Measurements from ENCODE around the gene PLA2G4F. TPM values are rescaled to one million over a fixed set of nuclear protein-coding genes. Genes with fewer than 3 reads are reported as not detected.

PLA2G4F gene
- total RNA-seq, 1 donor from 2014 or later, result not detected

DNA sequence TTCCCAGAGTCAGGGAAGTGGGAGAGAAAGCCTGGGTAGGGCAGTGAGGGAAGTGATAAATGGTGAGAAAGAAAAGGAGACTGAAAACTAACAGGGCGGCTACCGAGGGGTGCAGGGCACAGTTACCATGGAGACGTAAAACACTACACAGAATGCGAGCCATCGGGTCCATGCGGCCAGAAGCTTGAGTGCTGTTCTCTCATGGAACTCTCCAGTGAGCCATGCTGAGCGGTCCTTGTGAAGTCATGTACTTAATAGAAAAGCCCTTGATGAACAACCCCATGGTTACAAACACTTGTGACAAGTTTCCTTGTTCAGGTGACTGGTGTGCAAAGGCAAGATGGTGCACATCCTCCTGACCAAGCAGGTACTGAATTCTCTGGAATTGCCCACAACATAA lies 3.7 kb upstream of the PLA2G4F start:
- Mint-ChIP-seq H3K4me1 (ENCODE audit: low read depth) (no peaks in the 10 kb centered on the region), H3K27ac (no peak overlapping the region), H3K4me3 (ENCODE audit: low read depth) (no peak overlapping the region), H3K27me3 (ENCODE audit: low read depth) (no peaks in the 10 kb centered on the region), H3K9me3 (no peaks in the 10 kb centered on the region), H3K36me3 (ENCODE audit: low read depth) (peaks cover 37% of the 10 kb centered on the region)
- no peak for DNase-seq (ENCODE audit: low spot score)
- intact Hi-C loops (cut with micrococcal nuclease), result no loop called here

DNA sequence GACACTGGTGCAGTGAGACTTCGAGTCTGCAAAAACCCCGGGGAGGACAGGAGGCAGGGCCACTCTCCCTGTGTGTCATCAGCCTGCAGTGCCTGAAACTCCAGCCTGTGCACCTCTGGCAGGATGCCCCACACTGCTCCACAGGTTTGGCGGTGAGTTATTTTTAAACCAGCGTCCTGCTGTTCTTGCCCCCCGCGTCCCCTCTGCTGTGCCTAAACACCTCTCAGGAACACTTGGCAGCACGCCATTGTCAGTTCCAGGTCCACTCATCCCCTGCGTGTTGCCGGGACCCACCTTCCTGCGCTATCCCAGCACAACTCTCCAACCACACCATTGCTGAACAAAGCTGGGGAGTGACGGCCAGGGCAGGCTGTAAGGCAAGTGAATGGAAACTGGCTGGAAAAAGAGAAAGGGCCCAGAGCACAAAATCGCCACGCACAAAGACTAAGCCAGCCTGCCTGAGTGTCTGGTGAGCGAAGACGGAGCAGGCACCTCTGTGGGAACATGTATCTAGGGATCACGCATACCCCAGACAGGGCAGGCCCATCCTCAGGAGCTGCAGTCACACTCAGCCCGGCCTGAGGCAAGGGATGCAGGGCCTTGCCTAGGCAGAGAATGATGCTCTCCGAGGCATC lies 3.1 kb upstream of the PLA2G4F start:
- Mint-ChIP-seq H3K27ac (no peak overlapping the region), H3K9me3 (no peaks in the 10 kb centered on the region), H3K27me3 (ENCODE audit: low read depth) (no peaks in the 10 kb centered on the region), H3K36me3 (ENCODE audit: low read depth) (peaks cover 30% of the 10 kb centered on the region), H3K4me3 (ENCODE audit: low read depth) (no peak overlapping the region), H3K4me1 (ENCODE audit: low read depth) (no peaks in the 10 kb centered on the region)
- no peak for DNase-seq (ENCODE audit: low spot score)
- intact Hi-C loops (cut with micrococcal nuclease), result no loop called here

DNA sequence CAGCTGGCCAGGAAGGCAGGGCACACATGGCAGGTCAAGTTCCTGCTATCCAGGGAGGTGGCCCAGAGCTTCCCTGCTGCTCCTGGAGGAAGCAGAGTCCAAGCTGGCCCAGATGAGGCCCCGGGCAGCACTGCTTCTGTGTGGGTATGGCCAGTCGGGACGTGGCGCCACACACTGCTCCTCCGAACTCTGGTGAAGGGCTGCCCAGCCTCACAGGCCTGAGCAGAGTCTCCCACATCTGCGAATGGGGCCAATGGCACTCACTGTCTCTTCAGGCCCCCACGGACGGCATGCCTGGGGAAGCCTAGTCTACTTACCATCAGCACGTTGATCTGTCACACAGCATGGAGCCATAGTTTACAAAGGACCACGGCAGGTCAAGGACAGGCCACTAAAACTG lies 2.5 kb upstream of the PLA2G4F start:
- DNase-seq (ENCODE audit: low spot score), result no peak
- Mint-ChIP-seq H3K9me3 (no peaks in the 10 kb centered on the region), H3K36me3 (ENCODE audit: low read depth) (peaks cover 27% of the 10 kb centered on the region), H3K27ac (no peak overlapping the region), H3K27me3 (ENCODE audit: low read depth) (no peaks in the 10 kb centered on the region), H3K4me1 (ENCODE audit: low read depth) (no peaks in the 10 kb centered on the region), H3K4me3 (ENCODE audit: low read depth) (no peak overlapping the region)
- intact Hi-C loops (cut with micrococcal nuclease), result no loop called here

DNA sequence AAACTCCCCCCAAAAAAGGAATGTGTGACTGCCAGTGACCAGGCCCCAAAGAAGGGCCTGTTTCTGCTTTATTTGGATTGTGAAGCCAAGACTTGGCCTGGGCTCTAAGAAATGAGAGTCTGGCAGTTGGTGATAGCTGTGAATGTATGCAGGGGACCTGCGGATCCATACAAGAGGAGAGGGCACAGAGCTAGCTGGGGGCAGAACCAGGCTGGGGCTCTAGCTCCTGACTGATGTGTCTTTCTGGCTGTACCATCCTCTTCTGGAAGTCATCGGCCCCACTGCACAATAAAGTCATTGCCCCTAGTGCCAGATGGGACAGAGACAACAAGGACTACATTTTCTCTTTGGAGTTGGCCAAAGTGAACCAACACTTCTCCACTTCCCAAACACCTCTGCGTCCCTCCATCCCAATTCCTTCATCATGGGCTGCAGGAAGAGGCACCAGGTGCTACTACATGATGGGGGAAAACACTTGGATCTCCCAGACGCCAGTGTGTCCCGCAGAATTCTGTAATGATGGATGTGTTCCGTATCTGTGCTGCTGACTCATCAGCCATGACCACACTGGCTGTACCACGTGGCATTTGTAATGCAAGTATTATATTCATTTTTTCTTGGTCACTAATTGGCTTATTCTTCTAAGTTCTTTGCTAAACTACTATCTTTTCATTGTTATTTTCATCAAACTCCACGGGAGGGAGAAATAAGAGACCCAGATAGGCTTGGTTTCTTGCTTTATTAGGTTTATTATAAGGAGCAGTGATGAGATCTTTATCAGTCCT lies 1.7 kb upstream of the PLA2G4F start:
- no peaks in the 10 kb centered on the region for H3K27me3 Mint-ChIP-seq (ENCODE audit: low read depth)
- H3K36me3 Mint-ChIP-seq (ENCODE audit: low read depth), result peaks cover 20% of the 10 kb centered on the region
- no peaks in the 10 kb centered on the region for H3K9me3 Mint-ChIP-seq
- no peak overlapping the region for H3K4me3 Mint-ChIP-seq (ENCODE audit: low read depth)
- H3K4me1 Mint-ChIP-seq (ENCODE audit: low read depth), result no peaks in the 10 kb centered on the region
- no peak overlapping the region for H3K27ac Mint-ChIP-seq
- DNase-seq (ENCODE audit: low spot score), result no peak
- intact Hi-C loops (cut with micrococcal nuclease), result no loop called here

DNA sequence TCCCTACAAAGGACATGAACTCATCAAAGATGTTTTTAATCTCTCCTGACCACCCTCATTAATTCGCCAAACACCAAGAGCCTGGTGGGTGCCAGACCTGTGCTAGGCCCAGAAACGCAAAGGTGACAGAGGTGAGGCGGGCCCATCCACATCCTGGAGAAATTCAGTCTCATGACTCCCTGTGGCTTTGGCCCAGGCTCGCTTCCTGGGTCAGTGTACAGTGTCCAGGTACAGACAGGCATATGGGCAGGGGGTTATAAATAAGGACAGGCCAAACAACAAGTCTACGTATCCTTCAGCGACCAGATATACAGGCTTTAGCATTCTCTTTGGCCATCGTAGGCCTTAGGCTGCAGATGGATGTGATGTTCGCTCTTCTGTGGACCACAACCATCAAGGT lies 945 bp upstream of the PLA2G4F start:
- intact Hi-C loops (cut with micrococcal nuclease), result no loop called here
- DNase-seq (ENCODE audit: low spot score), result no peak
- Mint-ChIP-seq H3K36me3 (ENCODE audit: low read depth) (peaks cover 13% of the 10 kb centered on the region), H3K9me3 (no peaks in the 10 kb centered on the region), H3K27ac (no peak overlapping the region), H3K4me1 (ENCODE audit: low read depth) (no peaks in the 10 kb centered on the region), H3K27me3 (ENCODE audit: low read depth) (no peaks in the 10 kb centered on the region), H3K4me3 (ENCODE audit: low read depth) (no peak overlapping the region)

DNA sequence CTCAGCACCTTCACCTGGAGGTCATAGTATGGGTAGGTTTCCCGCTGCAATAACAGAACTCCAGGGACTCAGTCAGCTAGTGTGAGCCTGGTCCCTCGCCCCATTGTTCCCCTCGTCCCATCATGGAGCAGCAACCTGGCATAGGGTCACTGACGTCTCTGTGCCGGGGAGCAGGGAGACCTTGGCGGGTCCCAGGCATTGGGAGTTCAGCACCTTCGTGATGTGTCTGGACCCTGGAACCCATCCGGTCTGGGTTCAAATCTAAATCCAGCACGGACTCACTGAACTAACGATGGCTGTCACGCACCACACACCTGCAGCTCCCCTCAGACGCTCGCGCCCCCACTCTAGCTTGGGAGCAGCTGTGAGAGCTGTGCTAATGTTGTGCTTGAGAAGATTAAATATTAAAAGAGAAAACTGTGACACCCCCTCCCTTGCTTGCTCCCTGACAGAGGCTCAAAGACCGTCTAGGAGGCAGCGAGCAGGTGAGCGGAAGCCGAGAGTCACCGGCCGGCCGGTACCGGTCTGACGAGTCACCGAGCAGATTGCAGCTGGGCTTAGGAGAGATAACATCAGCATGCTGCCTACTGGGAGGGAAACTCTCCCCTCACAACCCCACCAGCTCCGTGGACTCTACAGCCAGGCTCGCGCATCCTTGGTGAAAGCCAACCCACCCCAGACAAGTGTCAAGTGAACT lies 742 bp downstream of the PLA2G4F start:
- DNase-seq (ENCODE audit: low spot score), result no peak
- intact Hi-C loops (cut with micrococcal nuclease), result no loop called here
- no peak overlapping the region for H3K27ac Mint-ChIP-seq

DNA sequence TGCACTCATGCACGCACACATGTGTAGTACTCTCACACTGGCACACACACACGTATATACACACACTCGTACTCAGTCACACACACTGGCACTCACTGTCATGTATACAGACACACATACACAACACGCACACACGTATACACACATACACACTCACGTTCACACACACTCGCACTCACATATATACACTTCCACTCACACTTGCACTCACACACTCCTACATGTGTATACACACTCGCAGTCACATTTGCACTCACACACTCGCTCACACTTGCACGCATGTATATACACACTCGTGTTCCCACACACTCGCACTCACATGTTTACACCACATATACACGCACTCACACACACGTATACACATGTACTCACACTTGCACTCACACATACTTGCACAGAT lies 1.5 kb downstream of the PLA2G4F start:
- Mint-ChIP-seq H3K27me3 (ENCODE audit: low read depth) (no peaks in the 10 kb centered on the region), H3K9me3 (no peaks in the 10 kb centered on the region)
- intact Hi-C loops (cut with micrococcal nuclease), result no loop called here

More for the DNA sequence above, 742 bp downstream of the PLA2G4F start:
- Mint-ChIP-seq H3K27me3 (ENCODE audit: low read depth) (no peaks in the 10 kb centered on the region), H3K4me1 (ENCODE audit: low read depth) (no peaks in the 10 kb centered on the region), H3K36me3 (ENCODE audit: low read depth) (no peaks in the 10 kb centered on the region), H3K4me3 (ENCODE audit: low read depth) (no peak overlapping the region), H3K9me3 (no peaks in the 10 kb centered on the region)

DNA sequence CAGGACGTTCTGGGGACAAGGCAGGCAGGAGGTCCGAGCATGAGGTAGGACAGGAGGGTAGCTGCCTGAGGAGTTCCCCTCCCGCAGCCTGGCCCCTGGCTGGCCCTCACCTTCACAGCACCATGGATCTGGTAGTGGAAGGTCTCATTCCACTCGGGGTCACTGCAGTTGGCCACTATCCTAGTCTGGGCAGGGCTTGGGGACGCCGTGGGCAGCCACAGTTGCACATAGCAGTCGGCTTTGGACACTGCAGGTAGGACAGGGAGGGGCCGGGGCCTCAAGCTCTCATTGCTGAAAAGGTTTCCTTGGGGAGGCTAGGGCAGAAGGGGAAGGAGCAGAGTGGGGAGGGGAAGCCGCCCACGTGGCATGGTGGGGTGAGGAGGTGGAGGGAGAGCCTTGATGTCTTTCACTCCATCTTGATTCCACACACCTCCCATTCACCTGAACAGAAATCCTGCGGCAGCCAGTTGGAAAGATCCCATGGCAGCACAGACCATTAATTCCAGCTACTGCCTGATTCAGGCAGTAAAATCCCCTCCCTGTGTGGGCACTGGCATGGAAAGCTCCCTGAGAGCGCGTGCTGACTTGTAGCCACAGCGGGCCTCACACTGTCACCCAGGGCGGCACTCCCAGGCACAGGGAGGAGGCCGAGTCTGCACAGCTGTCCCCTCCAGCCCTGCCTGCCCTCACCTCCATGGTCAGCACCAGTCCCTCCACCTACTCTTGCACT lies 2.1 kb downstream of the PLA2G4F start:
- Mint-ChIP-seq H3K36me3 (ENCODE audit: low read depth) (no peaks in the 10 kb centered on the region), H3K4me3 (ENCODE audit: low read depth) (no peak overlapping the region), H3K27ac (no peak overlapping the region), H3K4me1 (ENCODE audit: low read depth) (no peaks in the 10 kb centered on the region), H3K27me3 (ENCODE audit: low read depth) (no peaks in the 10 kb centered on the region), H3K9me3 (no peaks in the 10 kb centered on the region)
- no peak for DNase-seq (ENCODE audit: low spot score)
- intact Hi-C loops (cut with micrococcal nuclease), result no loop called here

More for the DNA sequence above, 1.5 kb downstream of the PLA2G4F start:
- no peak for DNase-seq (ENCODE audit: low spot score)
- H3K4me3 Mint-ChIP-seq (ENCODE audit: low read depth), result no peak overlapping the region
- no peak overlapping the region for H3K27ac Mint-ChIP-seq
- H3K4me1 Mint-ChIP-seq (ENCODE audit: low read depth), result no peaks in the 10 kb centered on the region
- no peaks in the 10 kb centered on the region for H3K36me3 Mint-ChIP-seq (ENCODE audit: low read depth)

DNA sequence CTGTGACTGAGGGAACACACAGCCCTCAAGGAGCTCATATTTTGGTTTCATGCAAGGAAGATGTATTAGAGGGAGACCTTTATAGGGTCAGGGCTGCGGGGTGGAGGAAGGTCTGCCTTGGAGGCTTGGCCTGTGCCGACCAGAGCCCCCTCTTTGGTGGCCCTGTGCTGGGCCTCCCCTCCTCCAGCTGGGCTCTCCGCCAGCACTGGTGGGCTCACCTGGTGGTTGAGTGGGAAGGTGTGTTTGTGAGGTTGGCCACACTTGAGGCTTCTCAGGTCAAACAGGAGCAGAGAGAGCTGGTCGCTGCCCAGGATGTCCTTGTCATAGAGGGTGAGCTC lies 2.6 kb downstream of the PLA2G4F start:
- H3K4me1 Mint-ChIP-seq (ENCODE audit: low read depth), result no peaks in the 10 kb centered on the region
- no peaks in the 10 kb centered on the region for H3K36me3 Mint-ChIP-seq (ENCODE audit: low read depth)
- DNase-seq (ENCODE audit: low spot score), result no peak
- intact Hi-C loops (cut with micrococcal nuclease), result no loop called here
- no peaks in the 10 kb centered on the region for H3K9me3 Mint-ChIP-seq
- no peak overlapping the region for H3K27ac Mint-ChIP-seq
- no peaks in the 10 kb centered on the region for H3K27me3 Mint-ChIP-seq (ENCODE audit: low read depth)
- no peak overlapping the region for H3K4me3 Mint-ChIP-seq (ENCODE audit: low read depth)

DNA sequence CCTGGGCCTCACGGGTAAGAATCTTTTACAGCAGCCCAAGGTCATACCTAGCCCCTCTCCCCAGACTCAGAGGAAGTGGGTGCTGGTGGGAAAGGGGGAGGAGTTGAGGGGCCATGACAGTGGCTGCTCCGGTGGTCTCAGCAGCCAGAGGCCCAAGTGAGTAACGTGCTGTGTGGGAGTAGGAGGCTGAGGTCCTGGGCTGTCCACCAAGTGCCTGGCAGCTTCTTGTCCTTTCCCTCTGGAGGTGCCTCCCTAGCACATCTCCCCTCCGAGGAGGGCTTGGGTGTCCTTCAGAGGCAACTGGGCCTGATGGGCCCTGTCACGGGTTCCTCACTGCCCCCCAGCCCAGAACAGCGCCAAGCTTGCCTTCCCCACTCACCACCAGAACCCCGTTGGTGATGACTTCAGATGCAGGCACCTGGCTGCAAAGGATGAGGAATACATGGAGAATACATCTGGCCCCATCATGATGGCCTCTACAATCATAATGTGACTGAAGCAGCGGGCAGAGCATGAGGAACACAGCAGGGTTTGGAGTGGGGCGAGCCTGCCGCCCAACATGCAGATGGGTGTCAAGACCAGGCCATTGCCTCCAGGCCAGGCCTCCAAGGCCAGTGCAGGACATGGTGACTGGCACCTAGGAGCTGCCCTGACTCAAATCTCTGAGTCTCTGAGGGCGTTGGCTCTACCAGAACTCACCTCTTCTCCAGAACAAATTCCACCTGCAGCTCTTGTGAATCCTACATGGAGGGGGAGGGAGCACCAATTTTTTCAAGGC lies 3.3 kb downstream of the PLA2G4F start:
- no peak for DNase-seq (ENCODE audit: low spot score)

DNA sequence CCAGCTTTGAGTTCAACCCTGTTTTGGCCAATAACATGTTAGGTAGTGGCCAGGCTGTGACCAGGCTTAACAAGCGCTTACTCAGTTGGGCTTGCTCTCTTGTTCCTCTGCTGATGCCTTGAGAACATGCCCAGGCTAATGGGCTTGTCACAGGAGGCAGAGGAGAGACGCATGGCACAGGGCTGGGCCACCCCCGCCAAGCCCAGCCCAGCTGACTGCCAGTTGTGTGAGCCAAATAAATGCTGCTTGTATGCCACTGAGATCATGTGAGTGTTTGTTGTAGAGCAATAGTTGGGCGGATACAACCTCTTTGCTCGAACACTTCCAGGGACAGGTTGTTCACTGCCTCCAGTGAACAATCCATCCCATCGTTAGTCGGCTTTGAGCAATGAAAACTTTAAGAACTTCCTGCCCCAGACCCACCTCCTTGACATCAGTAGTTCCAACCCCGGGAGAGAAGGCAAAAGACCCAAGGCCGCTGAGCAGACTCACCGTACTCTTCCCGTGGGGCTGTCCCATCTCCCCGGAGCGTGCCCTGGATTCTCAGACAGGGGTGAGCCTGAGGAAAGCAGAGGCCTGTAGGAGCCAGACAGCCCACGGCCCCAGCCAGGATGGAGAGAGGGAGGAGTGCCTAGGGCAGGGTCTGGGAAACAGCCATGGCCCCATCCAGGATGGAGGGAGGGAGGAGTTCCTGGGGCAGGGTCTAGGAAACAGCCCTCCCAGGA lies 4.1 kb downstream of the PLA2G4F start:
- H3K4me1 Mint-ChIP-seq (ENCODE audit: low read depth), result no peaks in the 10 kb centered on the region
- no peaks in the 10 kb centered on the region for H3K36me3 Mint-ChIP-seq (ENCODE audit: low read depth)
- DNase-seq (ENCODE audit: low spot score), result no peak
- H3K27me3 Mint-ChIP-seq (ENCODE audit: low read depth), result no peaks in the 10 kb centered on the region
- H3K4me3 Mint-ChIP-seq (ENCODE audit: low read depth), result no peak overlapping the region
- intact Hi-C loops (cut with micrococcal nuclease), result no loop called here
- no peaks in the 10 kb centered on the region for H3K9me3 Mint-ChIP-seq
- no peak overlapping the region for H3K27ac Mint-ChIP-seq

More for the DNA sequence above, 3.3 kb downstream of the PLA2G4F start:
- Mint-ChIP-seq H3K27ac (no peak overlapping the region), H3K27me3 (ENCODE audit: low read depth) (no peaks in the 10 kb centered on the region), H3K4me1 (ENCODE audit: low read depth) (no peaks in the 10 kb centered on the region), H3K36me3 (ENCODE audit: low read depth) (no peaks in the 10 kb centered on the region), H3K4me3 (ENCODE audit: low read depth) (no peak overlapping the region), H3K9me3 (no peaks in the 10 kb centered on the region)
- intact Hi-C loops (cut with micrococcal nuclease), result no loop called here

DNA sequence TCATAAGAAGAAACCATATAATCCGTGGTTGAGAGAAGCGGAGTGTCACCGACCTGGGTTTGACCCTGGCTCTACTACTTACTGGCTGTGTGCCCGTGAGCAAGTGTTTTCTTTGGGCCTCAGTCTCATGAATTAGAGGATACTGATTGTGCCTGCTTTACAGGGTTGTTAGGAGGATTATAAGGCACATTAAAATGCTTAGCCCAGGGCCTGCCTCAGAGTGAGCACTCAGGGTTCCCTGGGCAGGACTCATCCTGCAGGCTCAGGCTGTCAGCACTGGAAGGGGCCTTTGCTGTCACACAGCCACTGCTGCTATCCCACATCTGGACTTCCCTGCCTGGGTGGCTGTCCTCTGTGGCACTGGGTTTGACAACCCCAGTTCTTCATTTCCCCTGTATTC lies 4.7 kb downstream of the PLA2G4F start:
- no peak for DNase-seq (ENCODE audit: low spot score)

More for the DNA sequence above, 4.7 kb downstream of the PLA2G4F start:
- no peak overlapping the region for H3K4me3 Mint-ChIP-seq (ENCODE audit: low read depth)
- intact Hi-C loops (cut with micrococcal nuclease), result no loop called here
- H3K36me3 Mint-ChIP-seq (ENCODE audit: low read depth), result no peaks in the 10 kb centered on the region
- no peaks in the 10 kb centered on the region for H3K4me1 Mint-ChIP-seq (ENCODE audit: low read depth)
- no peak overlapping the region for H3K27ac Mint-ChIP-seq
- H3K9me3 Mint-ChIP-seq, result no peaks in the 10 kb centered on the region
- no peaks in the 10 kb centered on the region for H3K27me3 Mint-ChIP-seq (ENCODE audit: low read depth)

Measured in activated T-helper 2 cell treated with anti-CD3 and anti-CD28 coated beads, Interferon-gamma antibody, Interleukin-2, Interleukin-4, amounts not matched to agents 10 μg/mL and 5 μg/mL and 100 μg/mL, durations not matched to agents 14 hours and 24 hours and 36 hours (primary cell).